IPS-20b (cell line): Measurements from ENCODE around the gene NFIL3.

ENCODE experiments used
- H3K27ac ChIP-seq: one replicate; pipeline ENCODE4 v1.5.1; 2013; ENCODE audit warnings: low read length
- H3K27me3 ChIP-seq: 2 replicates; pipeline ENCODE4 v1.6.1; 2013; ENCODE audit warnings: mild to moderate bottlenecking, low read length, inconsistent platforms; ENCODE audit not compliant: insufficient read depth
- H3K36me3 ChIP-seq: 2 replicates; pipeline ENCODE4 v1.6.1; 2013; ENCODE audit warnings: low read depth, mild to moderate bottlenecking, inconsistent platforms, low read length, moderate library complexity; ENCODE audit not compliant: insufficient read depth
- H3K4me1 ChIP-seq: 2 replicates; pipeline ENCODE4 v1.6.1; 2013; ENCODE audit warnings: mild to moderate bottlenecking, control low read depth, inconsistent platforms, low read length, moderate library complexity; ENCODE audit not compliant: insufficient read depth
- H3K4me3 ChIP-seq: 2 replicates; pipeline ENCODE4 v1.5.1; 2013; ENCODE audit warnings: mild to moderate bottlenecking, low read length, inconsistent platforms
- H3K9ac ChIP-seq: 2 replicates; pipeline ENCODE4 v1.6.1; 2013; ENCODE audit warnings: low read depth, mild to moderate bottlenecking, inconsistent platforms, low read length, moderate library complexity
- H3K9me3 ChIP-seq: 2 replicates; pipeline ENCODE4 v1.6.1; 2013; ENCODE audit warnings: mild to moderate bottlenecking, low read depth, low read length, inconsistent platforms; ENCODE audit not compliant: insufficient read depth

The NFIL3 gene

DNA sequence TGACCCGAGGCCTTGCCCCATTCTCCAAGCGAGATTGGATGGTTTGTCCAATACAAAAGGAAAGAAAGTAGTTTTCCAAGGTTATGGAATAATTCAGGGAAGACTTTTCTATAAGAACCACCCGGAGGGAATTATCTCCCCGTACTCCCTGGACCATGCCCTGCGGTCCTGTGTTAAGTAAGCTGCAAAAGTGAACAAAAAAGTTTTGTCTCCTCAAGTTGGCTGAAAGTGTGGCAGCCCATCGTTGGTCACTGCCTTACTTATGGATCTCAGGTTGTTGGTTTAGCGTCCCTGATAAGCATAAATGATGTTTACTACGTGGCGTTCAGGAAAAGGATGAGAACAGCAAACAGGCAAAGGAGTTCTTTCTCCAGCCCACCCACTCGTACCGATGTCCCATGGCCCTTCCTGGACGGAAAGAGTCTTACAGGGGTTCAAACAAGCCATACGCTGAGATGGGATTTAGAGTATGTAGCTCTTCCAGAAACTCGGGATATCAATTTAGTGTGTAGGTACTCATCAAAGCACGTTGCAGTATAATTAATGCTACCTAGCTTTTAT, 61.5 kb downstream of the NFIL3 start:
- H3K36me3 ChIP-seq = peaks cover 18% of the 10 kb centered on the region; the same call in 1 of the 2 replicates
- peaks cover 4% of the 10 kb centered on the region; the same call in 1 of the 2 replicates for H3K9me3 ChIP-seq
- no peak overlapping the region for H3K27ac ChIP-seq
- peak overlapping the region; percentile 98; the same call in 1 of the 2 replicates for H3K4me3 ChIP-seq
- H3K27me3 ChIP-seq = no peaks in the 10 kb centered on the region
- peaks cover 11% of the 10 kb centered on the region for H3K4me1 ChIP-seq
- H3K9ac ChIP-seq = peak overlapping the region; percentile 64; the same call in 1 of the 2 replicates

DNA sequence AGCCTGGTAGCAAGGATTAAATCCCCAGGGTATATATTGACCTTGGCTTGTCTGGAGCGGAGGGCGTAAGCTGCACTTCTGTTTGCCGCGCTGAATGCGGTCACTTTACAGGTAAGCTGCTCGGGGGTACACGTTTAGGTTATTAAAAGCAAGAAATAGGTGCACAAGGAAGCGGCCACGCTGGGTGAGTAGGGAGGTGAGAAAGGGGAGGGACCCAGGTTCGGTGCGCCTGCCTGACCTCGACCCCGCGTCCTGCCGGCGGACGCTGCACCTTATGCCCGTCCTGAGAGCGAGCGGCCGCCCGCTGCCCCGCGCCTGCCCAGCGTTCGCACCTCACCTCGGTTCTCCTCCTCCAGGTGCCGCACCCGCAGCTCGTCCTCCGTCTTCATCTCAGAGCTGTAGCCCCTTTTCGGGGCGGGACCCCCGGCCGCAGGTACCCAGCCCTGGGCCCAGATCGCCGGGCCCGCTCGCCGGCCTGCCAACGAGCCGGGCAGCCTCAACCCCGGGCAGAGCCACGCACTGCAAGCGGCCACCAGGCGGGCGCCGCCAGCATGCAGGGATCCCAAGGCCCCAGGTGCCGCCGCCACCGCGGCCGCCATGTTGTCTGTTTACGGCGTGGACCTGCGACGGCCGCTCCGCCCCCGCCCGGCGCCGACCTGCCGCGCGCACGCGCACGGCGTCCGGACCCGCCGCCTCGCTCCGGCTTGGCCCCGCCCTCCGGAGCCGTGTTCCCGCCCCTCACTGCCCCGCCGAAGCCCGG, 62.2 kb downstream of the NFIL3 start, which contains the start of gene AUH:
TSS of gene AUH (minus strand) at position 628 of the 760 bp plus-strand sequence. CDS start at position 599, 29 bp downstream.
- Histone ChIP-seq H3K9ac (peak within 1 kb of the TSS; percentile 88), H3K27me3 (no peaks in the 10 kb centered on the region), H3K4me3 (peak within 1 kb of the TSS; percentile 98), H3K4me1 (peaks cover 11% of the 10 kb centered on the region), H3K9me3 (peaks cover 4% of the 10 kb centered on the region; the same call in 1 of the 2 replicates), H3K27ac (peak within 1 kb of the TSS; percentile 74), H3K36me3 (peaks cover 25% of the 10 kb centered on the region)

GRCh38 chr9:91360551-91361290, 62.9 kb downstream of the NFIL3 start:
- H3K4me1 ChIP-seq = peaks cover 11% of the 10 kb centered on the region
- H3K36me3 ChIP-seq = peaks cover 32% of the 10 kb centered on the region
- H3K27me3 ChIP-seq = no peaks in the 10 kb centered on the region
- peaks cover 4% of the 10 kb centered on the region; the same call in 1 of the 2 replicates for H3K9me3 ChIP-seq
- peak overlapping the region; percentile 74 for H3K27ac ChIP-seq
- peak overlapping the region; percentile 88 for H3K9ac ChIP-seq
- H3K4me3 ChIP-seq = peak overlapping the region; percentile 98

- H3K27ac ChIP-seq = no peak overlapping the region
- H3K36me3 ChIP-seq = peaks cover 40% of the 10 kb centered on the region
- H3K4me3 ChIP-seq = peak overlapping the region; percentile 98
- peaks cover 4% of the 10 kb centered on the region; the same call in 1 of the 2 replicates for H3K9me3 ChIP-seq
- H3K4me1 ChIP-seq = peaks cover 11% of the 10 kb centered on the region
- H3K9ac ChIP-seq = no peak overlapping the region; the same call in 1 of the 2 replicates
- H3K27me3 ChIP-seq = no peaks in the 10 kb centered on the region
These were observed 63.7 kb downstream of the NFIL3 start for GRCh38 chr9:91359734-91360470.

DNA sequence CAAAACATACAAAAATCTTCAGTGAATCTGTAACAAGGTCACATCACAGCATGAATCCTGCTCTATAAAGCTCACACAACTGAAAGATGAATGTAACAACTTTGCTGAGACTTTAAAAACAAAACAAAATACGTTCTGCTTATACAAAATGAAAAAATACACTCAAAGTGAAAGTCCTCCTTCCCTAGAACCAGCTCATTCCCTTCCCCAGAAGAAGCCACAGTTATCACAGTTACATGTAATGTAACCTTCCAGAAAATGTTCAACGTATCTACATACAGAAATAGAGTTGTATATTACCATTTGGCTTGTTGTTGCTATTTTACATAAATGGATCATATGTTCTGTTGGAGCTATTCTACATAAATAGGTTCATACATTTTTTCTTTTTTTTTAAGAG, 64.5 kb downstream of the NFIL3 start:
- Histone ChIP-seq H3K27ac (no peak overlapping the region), H3K9me3 (no peaks in the 10 kb centered on the region), H3K9ac (no peak overlapping the region), H3K36me3 (peaks cover 48% of the 10 kb centered on the region), H3K4me3 (no peak overlapping the region), H3K4me1 (peaks cover 11% of the 10 kb centered on the region), H3K27me3 (no peaks in the 10 kb centered on the region)
